CD14-positive monocyte (primary cell): Measurements from ENCODE around the gene SLC16A7. TPM values are rescaled to one million over a fixed set of nuclear protein-coding genes. Genes with fewer than 3 reads are reported as not detected.

Experiments used
- DNase-seq, 3 donors: peaks; one replicate each; pipeline ENCODE4 v3.0.0-alpha.2; 2011 to 2022
- H2AFZ ChIP-seq: 2 replicates; pipeline ENCODE4 v1.6.0; 2012; ENCODE audit warnings: mild to moderate bottlenecking, low read depth, low read length, inconsistent platforms; ENCODE audit not compliant: insufficient read depth, poor library complexity, severe bottlenecking
- H3K27ac ChIP-seq, 2 donors: 1 replicate in 1 of 2; 2 replicates in 1 of 2; pipeline ENCODE4 v1.5.1; 2012 to 2013; ENCODE audit warnings: low read length in 2 of 2, control low read depth in 1 of 2, inconsistent platforms in 1 of 2, low read depth in 1 of 2, mild to moderate bottlenecking in 1 of 2
- H3K27me3 ChIP-seq, 2 donors: one replicate each; pipeline versions ENCODE4 v1.6.0 to v1.6.1; 2011 to 2013; ENCODE audit warnings: low read length in 2 of 2; ENCODE audit not compliant: control insufficient read depth in 2 of 2, insufficient read depth in 2 of 2
- H3K36me3 ChIP-seq, 2 donors: replicated peaks in 1 of 2; 1 replicate in 1 of 2; 2 replicates in 1 of 2; pipeline versions ENCODE4 v1.5.1 to v1.6.1; 2012 to 2013; ENCODE audit warnings: low read length in 2 of 2, control low read depth in 1 of 2, inconsistent platforms in 1 of 2, mild to moderate bottlenecking in 1 of 2; ENCODE audit not compliant: insufficient read depth in 2 of 2, control insufficient read depth in 1 of 2
- H3K4me1 ChIP-seq, 2 donors: 1 replicate in 1 of 2; 2 replicates in 1 of 2; pipeline versions ENCODE4 v1.5.1 to v1.6.1; 2012 to 2013; ENCODE audit warnings: low read length in 2 of 2, control low read depth in 1 of 2, inconsistent platforms in 1 of 2, mild to moderate bottlenecking in 1 of 2, moderate library complexity in 1 of 2; ENCODE audit not compliant: insufficient read depth in 2 of 2, control insufficient read depth in 1 of 2
- H3K4me2 ChIP-seq: replicated peaks from 2 replicates; pipeline ENCODE3; 2012; ENCODE audit warnings: low read length, moderate library complexity, mild to moderate bottlenecking; ENCODE audit not compliant: poor library complexity, severe bottlenecking; ENCODE audit errors: extremely low read depth
- H3K4me3 ChIP-seq, 3 experiments: fragments of 200-600 bp in 1 of 3; sonication (generic) in 1 of 3; replicated peaks in 1 of 3; 1 replicate in 2 of 3; 2 replicates in 1 of 3; pipeline ENCODE4 v1.5.1; 2011 to 2013; ENCODE audit warnings: low read length in 3 of 3, mild to moderate bottlenecking in 3 of 3, control low read depth in 2 of 3, low read depth in 2 of 3, inconsistent platforms in 1 of 3, moderate library complexity in 1 of 3
- H3K79me2 ChIP-seq: 2 replicates; pipeline ENCODE4 v1.6.0; 2012; ENCODE audit warnings: mild to moderate bottlenecking, control low read depth, inconsistent platforms, low read length, moderate library complexity; ENCODE audit not compliant: insufficient read depth
- H3K9ac ChIP-seq: 2 replicates; pipeline ENCODE4 v1.6.0; 2017; ENCODE audit warnings: low read length, mild to moderate bottlenecking; ENCODE audit not compliant: insufficient read depth, poor library complexity, severe bottlenecking
- H3K9me3 ChIP-seq, 2 donors: replicated peaks in 1 of 2; 1 replicate in 1 of 2; 2 replicates in 1 of 2; pipeline versions ENCODE4 v1.5.1 to v1.6.1; 2012 to 2013; ENCODE audit warnings: low read length in 2 of 2, control low read depth in 1 of 2; ENCODE audit not compliant: control insufficient read depth in 1 of 2, insufficient read depth in 1 of 2
- H4K20me1 ChIP-seq: 2 replicates; pipeline ENCODE4 v1.6.0; 2012; ENCODE audit warnings: mild to moderate bottlenecking, low read length, control low read depth, moderate library complexity; ENCODE audit not compliant: insufficient read depth
- H3K27ac Mint-ChIP-seq, 7 donors: one replicate each; pipeline ENCODE4 v1.8.0; 2020; ENCODE audit warnings: mild to moderate bottlenecking in 7 of 7, mixed read lengths in 7 of 7, moderate library complexity in 6 of 7, inconsistent platforms in 2 of 7
- H3K27me3 Mint-ChIP-seq, 3 donors: one replicate each; pipeline ENCODE4 v1.8.0; 2021 to 2022; ENCODE audit warnings: low read depth in 3 of 3, mild to moderate bottlenecking in 3 of 3, mixed read lengths in 3 of 3, moderate library complexity in 3 of 3, inconsistent platforms in 1 of 3
- H3K36me3 Mint-ChIP-seq, 2 donors: one replicate each; pipeline ENCODE4 v1.8.0; 2020; ENCODE audit warnings: mixed read lengths in 2 of 2, inconsistent platforms in 1 of 2, mild to moderate bottlenecking in 1 of 2
- H3K4me1 Mint-ChIP-seq: one replicate; pipeline ENCODE4 v1.8.0; 2020; ENCODE audit warnings: mild to moderate bottlenecking, mixed read lengths
- H3K4me3 Mint-ChIP-seq, 2 donors: one replicate each; pipeline ENCODE4 v1.8.0; 2020; ENCODE audit warnings: mild to moderate bottlenecking in 2 of 2, mixed read lengths in 2 of 2, moderate library complexity in 1 of 2
- H3K9me3 Mint-ChIP-seq, 7 donors: one replicate each; pipeline ENCODE4 v1.8.0; 2020 to 2022; ENCODE audit warnings: mixed read lengths in 7 of 7, mild to moderate bottlenecking in 6 of 7, moderate library complexity in 6 of 7, inconsistent platforms in 2 of 7
- WGBS: methylation state at CpG from one replicate; pipeline ENCODE4 v1.1.5; 2013; ENCODE audit warnings: missing lambda C conversion rate; ENCODE audit not compliant: insufficient coverage; 5-methylcytosine and 5-hydroxymethylcytosine counted together
- intact Hi-C, 2 donors: fragments of 100-400 bp; cut with micrococcal nuclease; formaldehyde crosslinking; loops; one replicate each; pipeline versions ENCODE4 v1.15.0 to v1.15.1; 2023
- polyA plus RNA-seq, 3 donors: library from polyadenylated mRNA; depleted of rRNA in 1 of 3; unstranded in 2 of 3; stranded (reverse) in 1 of 3; fragments of 300-500 nt in 2 of 3; fragments of >200 nt in 1 of 3; fragmentation: Illumina TruSeq in 2 of 3; gene quantifications; 1 replicate in 2 of 3; 2 replicates in 1 of 3; pipeline ENCODE4 v1.2.3, GENCODE V29; 2012 to 2021
- TF ChIP-seq, protein P1 (sequence below): fragments of 200-600 bp; IDR thresholded peaks from one replicate; pipeline ENCODE4 v1.8.0; 2022; ENCODE audit warnings: antibody characterized with exemption, mild to moderate bottlenecking

SLC16A7 gene
- polyA plus RNA-seq, 3 donors, result 6.9 to 16.9 (median 11.8) TPM

DNA sequence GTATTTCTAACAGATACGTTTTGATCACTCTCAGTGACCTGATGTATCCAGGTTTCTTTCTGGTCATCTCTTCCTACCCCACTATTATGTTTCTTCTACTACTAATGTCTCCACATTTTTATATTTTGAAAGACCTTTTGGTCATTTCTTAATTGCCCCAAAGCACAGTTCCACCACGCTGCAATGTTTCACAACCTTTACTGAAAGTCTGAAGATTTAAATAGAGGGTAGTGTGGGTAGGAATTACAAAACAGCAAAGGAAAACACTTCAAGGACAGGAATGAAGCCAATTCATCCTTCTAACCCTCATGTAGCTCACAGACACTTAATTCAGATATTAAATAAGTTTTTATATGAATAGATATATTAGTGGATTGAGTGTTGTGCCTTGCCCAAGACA lies 36.1 kb upstream of the SLC16A7 start:
- no peak for DNase-seq
- no peaks in the 10 kb centered on the region for H3K36me3 ChIP-seq
- Mint-ChIP-seq H3K9me3 (peaks cover 0 to 5% (median 2%) of the 10 kb centered on the region in 7 donors), H3K27ac (peak overlapping the region in 1 of 7 donors; percentile 72), H3K27me3 (no peaks in the 10 kb centered on the region), H3K4me3 (no peak overlapping the region), H3K36me3 (no peaks in the 10 kb centered on the region), H3K4me1 (peaks cover 3% of the 10 kb centered on the region)
- no peak overlapping the region for H3K9ac ChIP-seq
- H3K79me2 ChIP-seq, result no peaks in the 10 kb centered on the region
- TF ChIP-seq, protein P1, sequence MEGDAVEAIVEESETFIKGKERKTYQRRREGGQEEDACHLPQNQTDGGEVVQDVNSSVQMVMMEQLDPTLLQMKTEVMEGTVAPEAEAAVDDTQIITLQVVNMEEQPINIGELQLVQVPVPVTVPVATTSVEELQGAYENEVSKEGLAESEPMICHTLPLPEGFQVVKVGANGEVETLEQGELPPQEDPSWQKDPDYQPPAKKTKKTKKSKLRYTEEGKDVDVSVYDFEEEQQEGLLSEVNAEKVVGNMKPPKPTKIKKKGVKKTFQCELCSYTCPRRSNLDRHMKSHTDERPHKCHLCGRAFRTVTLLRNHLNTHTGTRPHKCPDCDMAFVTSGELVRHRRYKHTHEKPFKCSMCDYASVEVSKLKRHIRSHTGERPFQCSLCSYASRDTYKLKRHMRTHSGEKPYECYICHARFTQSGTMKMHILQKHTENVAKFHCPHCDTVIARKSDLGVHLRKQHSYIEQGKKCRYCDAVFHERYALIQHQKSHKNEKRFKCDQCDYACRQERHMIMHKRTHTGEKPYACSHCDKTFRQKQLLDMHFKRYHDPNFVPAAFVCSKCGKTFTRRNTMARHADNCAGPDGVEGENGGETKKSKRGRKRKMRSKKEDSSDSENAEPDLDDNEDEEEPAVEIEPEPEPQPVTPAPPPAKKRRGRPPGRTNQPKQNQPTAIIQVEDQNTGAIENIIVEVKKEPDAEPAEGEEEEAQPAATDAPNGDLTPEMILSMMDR, result no peak
- H3K27me3 ChIP-seq, result no peaks in the 10 kb centered on the region
- intact Hi-C loops, result no loop called here
- H3K4me1 ChIP-seq, result peaks cover 0 to 3% of the 10 kb centered on the region in 2 donors
- H3K4me2 ChIP-seq, result no peak overlapping the region
- H3K9me3 ChIP-seq, result no peaks in the 10 kb centered on the region
- H3K4me3 ChIP-seq, result no peak overlapping the region
- no peaks in the 10 kb centered on the region for H4K20me1 ChIP-seq
- WGBS, result 86% methylated on average over 1 of the region's 2 CpGs
- no peak overlapping the region for H2AFZ ChIP-seq
- no peak overlapping the region for H3K27ac ChIP-seq

DNA sequence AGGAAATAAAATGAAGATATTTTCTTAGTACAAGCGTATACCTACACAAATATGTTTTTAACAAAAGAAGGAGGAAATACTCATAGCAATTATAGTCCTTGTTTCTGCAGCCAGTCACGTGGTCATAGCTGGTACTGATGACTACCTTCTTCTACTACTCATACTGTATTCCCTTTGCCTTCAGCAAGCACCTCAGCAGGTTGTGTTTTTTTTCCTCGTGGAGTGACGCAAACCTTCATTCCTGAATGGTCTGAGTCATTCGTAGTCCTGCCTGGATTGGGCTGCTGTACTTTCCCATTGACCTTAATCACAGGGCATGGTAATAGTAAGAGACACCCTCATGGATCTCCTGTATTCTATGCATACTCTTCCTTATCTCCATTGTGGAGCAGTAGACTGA lies 25.7 kb upstream of the SLC16A7 start:
- H3K36me3 ChIP-seq, result no peaks in the 10 kb centered on the region
- Mint-ChIP-seq H3K9me3 (peaks cover 0 to 9% (median 3%) of the 10 kb centered on the region in 7 donors), H3K27ac (no peak overlapping the region), H3K36me3 (no peaks in the 10 kb centered on the region), H3K4me3 (no peak overlapping the region), H3K27me3 (no peaks in the 10 kb centered on the region), H3K4me1 (no peaks in the 10 kb centered on the region)
- WGBS, result 63% methylated on average over 1 of the region's 5 CpGs
- TF ChIP-seq, protein P1, result no peak
- H2AFZ ChIP-seq, result no peak overlapping the region
- H3K79me2 ChIP-seq, result no peaks in the 10 kb centered on the region
- H3K9ac ChIP-seq, result no peak overlapping the region
- H3K9me3 ChIP-seq, result no peaks in the 10 kb centered on the region
- H3K4me3 ChIP-seq, result no peak overlapping the region
- intact Hi-C loops, result no loop called here
- no peaks in the 10 kb centered on the region for H4K20me1 ChIP-seq
- H3K4me2 ChIP-seq, result no peak overlapping the region
- H3K27me3 ChIP-seq, result no peaks in the 10 kb centered on the region
- DNase-seq, result no peak
- no peaks in the 10 kb centered on the region for H3K4me1 ChIP-seq
- no peak overlapping the region for H3K27ac ChIP-seq
